GM19324 (cell line): ENCODE data around the gene INPP5K.
"Not testable (repeated sequence)": the region's sequence is repeated elsewhere in the genome, so short reads cannot be mapped to it uniquely, and the experiment has no call there.

Experiments used
- ATAC-seq: cut with Tn5 transposase; IDR thresholded peaks from one replicate; pipeline ENCODE4 v1.9.1; 2021; ENCODE audit warnings: mild to moderate bottlenecking, moderate library complexity; ENCODE audit not compliant: unreplicated experiment, low FRiP score

The INPP5K gene

GRCh38 chr17:1516388-1517161, at the start of gene INPP5K:
Gene INPP5K (minus strand): TSS chr17:1516612. CDS start chr17:1516499, 113 bp downstream.
- ATAC-seq = peak; percentile 93

GRCh38 chr17:1565877-1566276, 49.5 kb upstream of the INPP5K start:
- ATAC-seq = no peak

- no peak for ATAC-seq
These were observed 47.6 kb upstream of the INPP5K start for GRCh38 chr17:1563786-1564613.

DNA sequence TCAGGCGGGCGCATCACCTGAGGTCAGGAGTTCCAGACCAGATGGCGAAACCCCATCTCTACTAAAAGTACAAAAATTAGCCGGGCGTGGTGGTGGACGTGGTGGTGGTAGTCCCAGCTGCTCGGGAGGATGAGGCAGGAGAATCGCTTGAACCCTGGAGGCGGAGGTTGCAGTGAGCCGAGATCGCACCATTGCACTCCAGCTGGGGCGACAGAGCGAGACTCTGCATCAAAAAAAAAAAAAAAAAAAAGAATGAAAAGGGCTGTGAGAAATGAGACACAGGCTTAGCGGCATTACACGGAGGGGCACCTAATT, 47.0 kb upstream of the INPP5K start:
- ATAC-seq = not testable (repeated sequence)

- ATAC-seq = no peak
These were observed 45.8 kb upstream of the INPP5K start for GRCh38 chr17:1562176-1562643.

DNA sequence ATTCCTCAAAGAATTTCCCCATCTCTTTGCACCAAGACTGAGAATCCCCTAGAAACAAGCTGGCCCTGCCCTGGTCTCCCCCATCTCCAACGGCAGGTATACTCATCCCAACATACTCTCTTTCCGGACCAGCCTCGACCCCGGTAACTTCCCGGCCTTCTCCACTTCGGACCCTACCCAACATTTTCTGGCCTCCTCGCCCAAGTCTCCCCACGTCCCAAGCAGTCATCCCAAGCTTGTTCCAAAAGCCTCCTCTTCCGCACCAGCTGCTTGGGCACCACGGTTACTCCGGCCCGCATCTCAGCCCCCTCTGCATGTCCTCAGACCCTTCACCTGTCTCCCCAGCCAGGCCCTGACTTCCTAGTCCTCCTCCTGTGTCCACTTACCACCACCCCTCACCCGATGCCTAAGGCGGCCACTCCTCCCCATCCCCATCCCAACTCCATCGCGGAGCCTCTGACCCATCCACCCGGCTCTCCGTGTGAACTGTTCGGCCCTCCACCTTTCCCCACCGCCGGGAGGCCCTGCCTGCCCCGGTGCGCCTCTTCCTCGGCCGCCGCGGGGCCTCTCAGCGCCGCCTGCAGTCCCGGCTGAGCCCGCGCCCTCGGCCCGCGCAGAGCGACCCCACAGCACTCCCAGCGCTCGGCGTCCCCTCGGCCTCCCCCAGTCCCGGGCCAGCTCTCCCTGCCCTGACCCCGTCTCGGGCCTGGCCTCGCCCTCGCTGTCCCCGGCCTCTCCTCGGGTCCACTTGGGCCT, 45.2 kb upstream of the INPP5K start:
- peak; percentile 14 for ATAC-seq

GRCh38 chr17:1560858-1561355, 44.5 kb upstream of the INPP5K start:
- ATAC-seq = no peak

GRCh38 chr17:1560101-1560857, 43.9 kb upstream of the INPP5K start:
- no peak for ATAC-seq

DNA sequence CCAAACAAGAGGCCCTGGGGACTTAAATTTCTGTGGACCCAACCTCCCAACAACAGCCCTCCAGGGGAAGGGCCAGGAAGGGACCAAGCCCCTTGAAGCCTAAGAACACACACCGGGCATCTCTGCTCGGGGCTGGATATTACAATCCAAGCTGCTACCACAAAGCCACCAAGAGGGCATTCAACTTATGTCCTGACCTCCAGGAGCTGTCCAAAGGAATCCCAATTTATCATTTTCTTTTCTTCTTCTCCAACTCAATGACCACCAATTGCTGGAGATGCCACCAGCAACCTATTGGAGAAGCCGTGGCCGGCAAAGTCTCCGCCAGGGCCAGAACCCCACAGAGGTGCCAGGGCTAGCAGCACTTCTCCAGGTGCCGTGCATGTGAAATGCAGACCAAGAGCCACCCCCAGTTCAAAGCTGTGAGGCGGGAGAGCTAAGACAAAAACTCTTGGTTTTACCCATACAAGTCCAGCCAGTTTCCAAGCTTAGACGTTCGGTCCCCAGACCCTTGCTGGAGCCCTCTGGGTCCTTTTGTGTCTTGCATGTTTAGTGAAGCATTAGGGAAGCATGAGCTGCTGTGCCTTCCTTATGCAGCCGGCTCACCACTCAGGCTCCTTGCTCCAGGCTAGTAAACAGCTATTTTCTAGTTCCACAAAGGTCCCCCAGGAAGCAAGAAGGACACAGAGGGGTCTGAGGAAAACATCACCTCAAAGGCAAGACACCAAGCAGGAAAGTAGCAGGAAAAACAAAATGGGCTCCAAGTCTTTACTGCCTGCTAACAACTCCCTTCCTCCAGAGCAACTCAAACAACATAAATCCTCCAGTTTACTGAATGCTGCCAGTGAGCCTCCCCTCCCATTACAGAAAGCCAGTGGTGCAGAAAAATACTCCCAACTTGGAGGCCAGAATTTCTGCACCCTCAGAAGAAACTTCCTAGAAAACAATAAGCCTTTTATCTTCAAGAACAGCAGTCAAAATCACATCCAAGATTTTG, 42.9 kb upstream of the INPP5K start:
- ATAC-seq = no peak

- ATAC-seq = no peak
These were observed 42.0 kb upstream of the INPP5K start for GRCh38 chr17:1558401-1558800.

DNA sequence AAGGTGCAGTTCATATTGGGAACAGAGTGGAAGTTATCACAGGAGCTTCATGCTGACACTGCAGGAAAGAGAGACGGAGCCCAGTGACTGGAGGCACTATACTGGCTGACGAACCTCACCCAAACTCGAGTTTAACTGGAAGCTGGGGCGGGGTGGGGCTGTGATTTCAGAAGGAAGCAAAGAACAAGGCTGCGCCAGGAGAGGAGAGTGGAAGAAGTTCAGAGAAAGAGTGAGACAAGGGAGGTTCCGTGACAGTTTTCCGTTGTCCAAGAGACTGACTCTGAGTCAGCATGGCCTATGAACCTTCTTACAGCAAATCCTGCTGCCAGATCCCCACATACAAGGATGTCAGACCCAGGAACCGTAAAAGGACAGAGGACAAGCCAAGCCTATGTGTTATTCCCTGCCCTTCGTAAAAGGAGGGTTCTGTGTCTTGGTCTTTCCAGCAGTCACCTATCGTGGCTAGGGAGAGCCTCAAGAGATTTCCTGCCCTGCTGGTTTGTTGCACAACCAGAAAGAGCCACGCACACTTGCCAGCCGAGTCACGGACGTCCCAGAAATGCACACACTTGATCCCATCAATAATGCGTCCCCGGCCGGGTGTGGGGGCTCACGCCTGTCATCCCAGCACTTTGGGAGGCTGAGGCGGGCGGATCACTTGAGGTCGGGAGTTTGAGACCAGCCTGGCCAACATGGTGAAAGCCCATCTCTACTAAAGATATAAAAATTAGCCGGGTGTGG, 41.1 kb upstream of the INPP5K start:
- ATAC-seq = no peak

DNA sequence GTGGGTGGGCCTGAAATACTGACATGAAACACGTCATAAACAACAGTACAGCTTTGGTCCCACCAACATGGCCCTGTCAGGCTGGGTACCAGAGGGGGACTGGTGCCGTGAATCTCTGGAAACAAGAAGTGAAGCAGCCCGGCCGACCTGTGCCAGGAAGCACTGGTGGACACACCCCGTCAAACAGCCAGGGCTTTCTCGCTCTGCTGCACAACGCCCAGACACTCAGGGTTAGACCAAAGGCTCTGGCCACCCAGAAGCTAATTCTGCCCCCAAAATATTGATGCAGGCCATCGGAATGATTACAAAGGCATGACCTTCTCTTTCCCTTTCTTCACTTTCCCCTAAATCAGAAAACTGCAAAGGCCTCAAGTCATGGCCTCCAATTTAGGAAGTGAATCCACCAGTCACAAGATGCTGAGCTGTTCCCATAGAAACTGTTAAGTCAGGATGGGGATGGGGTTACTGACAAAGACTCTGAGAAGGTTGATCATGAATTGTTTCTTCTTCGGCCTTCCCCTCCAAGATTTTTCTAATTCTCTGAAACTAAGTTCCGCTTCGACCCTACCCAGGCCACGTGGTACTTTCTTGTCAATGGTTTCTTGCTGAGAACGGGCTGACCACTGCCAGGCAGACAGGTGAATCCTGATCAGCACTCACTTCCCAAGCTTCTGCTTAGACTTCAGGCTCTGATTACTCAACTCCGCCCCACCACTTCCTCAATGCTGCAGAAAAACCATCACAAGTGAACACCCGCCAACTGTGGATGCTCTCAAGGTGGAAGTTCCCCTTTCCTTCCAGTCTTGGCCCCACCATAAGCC, 39.4 kb upstream of the INPP5K start:
- no peak for ATAC-seq

DNA sequence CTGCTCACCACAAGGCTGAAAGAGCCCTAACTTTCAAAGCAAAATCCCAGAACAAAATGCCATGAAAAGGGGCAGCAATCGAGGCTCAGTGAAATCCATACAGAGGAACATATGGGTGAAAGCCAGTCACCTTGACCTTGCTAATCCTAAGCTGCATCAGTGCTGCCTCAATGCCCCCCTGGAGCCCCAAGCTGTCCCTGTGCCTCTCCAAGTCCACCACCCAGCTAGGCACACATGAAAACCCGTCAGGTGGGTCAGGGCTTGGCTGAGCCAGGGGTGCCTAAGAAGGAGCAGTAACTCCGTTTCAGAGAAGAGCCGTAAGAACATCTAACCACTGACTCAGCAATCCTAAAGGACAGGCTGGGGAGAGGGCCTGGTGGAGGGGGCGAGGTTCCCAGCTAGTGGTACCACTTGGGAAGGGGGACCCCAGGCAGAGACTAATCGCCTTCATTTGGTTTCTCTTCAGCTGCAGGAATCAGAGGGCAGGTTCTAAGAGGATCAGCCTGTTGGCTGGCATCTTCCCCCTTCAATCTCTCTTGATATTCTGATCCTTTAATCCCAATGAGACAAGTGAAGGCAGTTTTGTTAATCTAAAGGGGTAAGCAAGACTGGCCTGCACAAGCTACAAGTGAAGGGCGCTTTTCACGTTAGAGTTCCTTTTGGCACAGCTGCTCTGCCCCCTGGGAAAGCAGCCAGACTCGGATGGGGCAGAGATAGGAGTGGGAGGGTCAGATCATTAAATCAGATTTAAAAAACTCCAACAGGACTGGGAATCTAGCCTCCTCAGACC, 38.5 kb upstream of the INPP5K start:
- ATAC-seq = no peak

DNA sequence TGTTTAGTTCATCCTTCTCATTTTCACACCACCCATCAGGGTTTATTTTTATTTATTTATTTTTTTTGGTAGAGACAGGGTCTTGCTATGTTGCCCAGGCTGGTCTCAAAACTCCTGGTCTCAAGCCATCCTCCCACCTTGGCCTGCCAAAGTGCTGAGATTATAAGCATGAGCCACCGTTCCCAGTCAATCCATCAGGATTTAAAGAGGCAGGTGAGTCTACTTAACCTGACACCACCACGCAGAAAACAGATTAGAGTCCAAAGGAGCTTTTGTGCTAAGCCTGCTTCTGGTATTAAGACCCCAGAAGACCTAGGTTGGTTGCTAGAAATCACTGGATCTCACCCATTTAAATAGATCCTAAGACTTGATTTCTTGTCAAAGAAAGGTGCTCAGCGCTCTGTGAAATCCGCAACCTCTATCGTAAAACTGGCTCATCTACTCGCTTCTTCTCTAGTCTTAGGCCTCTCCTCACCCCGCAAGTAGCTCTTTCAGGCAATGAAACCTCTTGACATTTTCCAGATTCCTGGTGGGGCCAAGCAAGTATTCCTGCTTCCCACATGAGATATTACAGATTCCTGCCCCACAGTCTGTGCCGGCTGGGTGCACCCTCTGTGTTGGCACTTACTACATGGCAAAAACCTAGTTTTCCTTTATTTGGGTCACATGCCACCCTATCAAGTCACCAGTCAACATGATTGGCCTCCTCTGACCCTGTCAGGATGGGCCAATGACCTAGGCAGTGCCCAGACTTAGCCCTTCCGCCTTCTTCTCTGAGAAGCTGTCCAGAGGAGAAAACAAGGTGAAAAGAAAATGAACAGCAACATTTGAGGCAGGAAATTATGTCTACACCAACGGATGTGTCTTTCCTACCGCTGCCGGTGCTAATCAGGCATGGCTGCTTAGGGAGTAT, 37.2 kb upstream of the INPP5K start:
- ATAC-seq = no peak

DNA sequence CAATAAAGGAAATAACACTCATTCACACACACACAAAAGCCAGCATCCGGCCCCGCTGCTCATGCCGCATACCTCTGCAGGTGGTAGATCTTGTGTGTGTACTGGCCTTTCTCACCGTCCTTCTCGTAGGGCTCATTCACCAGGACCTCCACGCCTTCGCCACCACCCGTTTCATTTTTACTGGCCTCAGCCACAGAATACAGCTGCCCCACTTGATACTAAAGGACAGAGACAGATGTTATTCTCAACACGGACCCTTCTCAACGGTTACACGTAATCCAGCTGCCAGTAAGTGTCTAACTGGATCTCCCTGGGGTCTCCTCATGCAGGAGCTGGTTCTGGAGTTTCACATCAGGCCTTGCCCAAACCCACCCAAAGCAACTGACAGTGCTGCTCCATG, 36.5 kb upstream of the INPP5K start:
- ATAC-seq = no peak

GRCh38 chr17:1551741-1552140, 35.3 kb upstream of the INPP5K start:
- ATAC-seq = no peak
